Measurements from ENCODE around the gene CACNA1A.

CACNA1A gene

GRCh38 chr19:13301627-13302334, 204.5 kb downstream of the CACNA1A start:
- TF ChIP-seq, protein P1, sequence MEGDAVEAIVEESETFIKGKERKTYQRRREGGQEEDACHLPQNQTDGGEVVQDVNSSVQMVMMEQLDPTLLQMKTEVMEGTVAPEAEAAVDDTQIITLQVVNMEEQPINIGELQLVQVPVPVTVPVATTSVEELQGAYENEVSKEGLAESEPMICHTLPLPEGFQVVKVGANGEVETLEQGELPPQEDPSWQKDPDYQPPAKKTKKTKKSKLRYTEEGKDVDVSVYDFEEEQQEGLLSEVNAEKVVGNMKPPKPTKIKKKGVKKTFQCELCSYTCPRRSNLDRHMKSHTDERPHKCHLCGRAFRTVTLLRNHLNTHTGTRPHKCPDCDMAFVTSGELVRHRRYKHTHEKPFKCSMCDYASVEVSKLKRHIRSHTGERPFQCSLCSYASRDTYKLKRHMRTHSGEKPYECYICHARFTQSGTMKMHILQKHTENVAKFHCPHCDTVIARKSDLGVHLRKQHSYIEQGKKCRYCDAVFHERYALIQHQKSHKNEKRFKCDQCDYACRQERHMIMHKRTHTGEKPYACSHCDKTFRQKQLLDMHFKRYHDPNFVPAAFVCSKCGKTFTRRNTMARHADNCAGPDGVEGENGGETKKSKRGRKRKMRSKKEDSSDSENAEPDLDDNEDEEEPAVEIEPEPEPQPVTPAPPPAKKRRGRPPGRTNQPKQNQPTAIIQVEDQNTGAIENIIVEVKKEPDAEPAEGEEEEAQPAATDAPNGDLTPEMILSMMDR (IDR thresholded peaks at IDR 0.05; ENCODE audit: low read depth, low read length), result no peak
- DNase-seq (ENCODE audit: extremely low read depth, low read depth), result no peak

DNA sequence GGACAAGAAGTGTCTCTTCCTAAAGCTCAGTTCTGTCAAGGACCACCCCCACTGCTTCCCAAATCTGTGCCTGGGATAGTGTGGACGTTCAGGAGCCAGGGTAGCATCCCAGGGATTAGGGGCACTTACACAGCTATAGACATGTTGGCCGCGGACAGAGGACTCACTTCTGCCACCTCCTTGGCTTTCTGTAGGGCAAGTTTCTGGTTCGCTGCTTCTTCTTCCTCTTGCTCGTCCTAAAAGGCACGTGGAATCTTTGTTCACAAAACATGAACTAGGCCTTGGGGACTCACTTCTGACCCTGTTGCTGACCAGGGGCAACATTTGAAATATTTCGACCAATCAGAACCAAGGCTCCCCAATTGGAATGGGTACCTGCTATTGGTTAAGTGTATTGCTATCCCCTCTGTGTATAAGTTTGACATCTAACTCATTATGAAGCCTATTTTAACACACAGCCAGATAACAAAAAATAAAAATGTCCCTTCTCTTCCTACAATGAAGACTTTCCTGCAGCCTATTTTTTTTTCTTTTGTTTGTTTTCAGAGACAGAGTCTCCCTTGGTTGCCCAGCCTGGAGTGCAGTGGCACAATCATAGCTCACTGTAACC, 205.8 kb downstream of the CACNA1A start:
- TF ChIP-seq, protein P1 (IDR thresholded peaks at IDR 0.05; ENCODE audit: low read depth, low read length), result no peak
- no peak for DNase-seq (ENCODE audit: extremely low read depth, low read depth)

GRCh38 chr19:13299838-13300237, 206.4 kb downstream of the CACNA1A start:
- DNase-seq (ENCODE audit: extremely low read depth, low read depth), result no peak
- TF ChIP-seq, protein P1 (IDR thresholded peaks at IDR 0.05; ENCODE audit: low read depth, low read length), result no peak

- no peak for DNase-seq (ENCODE audit: extremely low read depth, low read depth)
- TF ChIP-seq, protein P1 (IDR thresholded peaks at IDR 0.05; ENCODE audit: low read depth, low read length), result no peak
Observed at GRCh38 chr19:13298565-13299481, 207.5 kb downstream of the CACNA1A start.

GRCh38 chr19:13297023-13297422, 209.3 kb downstream of the CACNA1A start:
- TF ChIP-seq, protein P1 (IDR thresholded peaks at IDR 0.05; ENCODE audit: low read depth, low read length), result no peak
- no peak for DNase-seq (ENCODE audit: extremely low read depth, low read depth)

DNA sequence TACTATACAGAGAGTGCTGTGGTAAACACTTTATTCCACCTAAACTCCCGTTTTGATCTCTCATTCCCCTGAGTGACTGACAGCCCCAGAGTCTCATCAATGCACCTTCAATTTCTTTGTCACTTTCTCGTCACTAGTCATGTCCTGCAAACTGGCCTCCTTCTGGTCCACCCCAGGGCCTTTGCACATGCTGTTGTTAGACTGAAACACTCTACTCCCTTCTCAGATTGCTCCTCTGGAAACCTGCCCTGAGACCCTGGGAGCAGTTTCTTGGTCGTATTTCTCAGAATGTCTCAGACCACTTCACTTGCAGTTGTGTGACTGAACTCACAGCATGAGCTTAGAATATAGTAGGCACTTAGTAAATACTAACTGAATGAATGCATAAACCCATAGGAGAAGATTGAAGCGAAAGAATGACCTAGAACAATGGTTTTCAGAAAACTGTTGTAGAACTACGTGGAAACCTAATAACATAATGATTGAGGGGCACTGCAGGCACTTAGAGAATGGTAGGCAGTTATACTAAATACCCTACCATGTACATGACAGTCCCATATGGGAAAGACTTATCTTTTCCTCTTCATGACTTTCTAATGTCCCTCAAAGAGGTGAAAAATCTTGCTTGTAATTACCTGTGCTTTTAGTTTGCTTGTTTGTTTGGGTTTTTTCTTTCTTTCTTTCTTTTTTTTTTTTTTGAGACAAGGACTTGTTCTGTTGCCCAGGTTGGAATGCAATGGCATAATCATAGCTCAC, 211.3 kb downstream of the CACNA1A start:
- TF ChIP-seq, protein P1 (IDR thresholded peaks at IDR 0.05; ENCODE audit: low read depth, low read length), result no peak
- no peak for DNase-seq (ENCODE audit: extremely low read depth, low read depth)

Data from AG09319 (cell line).